Activated naive CD4-positive, alpha-beta T cell treated with anti-CD3 and anti-CD28 coated beads, Interleukin-2, amount 50 U/mL, for 16 hours (primary cell): ENCODE results near the gene HILPDA.
A peak's percentile ranks its signal among the peaks of the same experiment; 100 is the strongest.
"Not testable (repeated sequence)": the region's sequence is repeated elsewhere in the genome, so short reads cannot be mapped to it uniquely, and the experiment has no call there.

ENCODE experiments used
- DNase-seq: peaks from one replicate; pipeline ENCODE4 v3.0.0-alpha.2; 2020

Gene HILPDA

DNA sequence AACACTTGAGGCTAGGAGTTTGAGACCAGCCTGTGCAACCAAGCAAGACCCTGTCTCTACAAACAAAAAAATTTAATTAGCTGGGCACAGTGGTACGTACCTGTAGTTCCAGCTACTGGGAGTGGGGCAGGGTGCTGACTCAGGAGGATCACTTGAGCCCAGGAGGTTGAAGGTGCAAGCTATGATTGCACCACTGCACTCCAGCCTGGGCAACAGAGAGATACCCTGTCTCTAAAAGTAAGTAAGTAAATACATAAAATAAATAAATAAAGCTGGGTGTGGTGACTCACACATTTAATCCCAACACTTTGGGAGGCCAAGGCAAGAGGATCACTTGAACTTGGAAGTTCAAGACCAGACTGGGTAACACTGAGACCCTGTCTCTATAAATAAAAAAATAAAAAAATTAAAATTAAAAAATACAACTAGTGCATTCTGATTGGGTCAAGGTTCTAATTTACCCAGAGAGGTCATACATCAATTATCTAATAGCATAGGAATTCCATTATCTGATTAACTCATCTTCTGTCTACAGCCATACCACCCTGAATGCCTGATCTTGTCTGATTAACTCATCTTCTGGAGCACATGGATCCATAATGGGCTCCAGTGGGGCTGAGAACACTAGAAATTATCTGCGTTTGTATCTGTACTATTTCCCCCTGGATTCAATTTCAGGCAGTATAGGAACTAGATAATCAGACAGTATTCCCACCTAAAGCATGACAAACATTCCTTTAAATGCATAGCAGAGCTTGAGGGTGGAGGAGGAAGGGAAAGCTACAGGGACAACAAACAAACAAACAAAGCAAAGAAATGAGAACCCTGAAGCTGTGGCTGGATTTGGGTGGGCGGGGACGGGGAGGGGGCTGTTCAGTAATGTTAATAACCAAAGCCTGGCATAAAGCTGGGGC is 21.0 kb upstream of the HILPDA start:
- DNase-seq = no peak

DNA sequence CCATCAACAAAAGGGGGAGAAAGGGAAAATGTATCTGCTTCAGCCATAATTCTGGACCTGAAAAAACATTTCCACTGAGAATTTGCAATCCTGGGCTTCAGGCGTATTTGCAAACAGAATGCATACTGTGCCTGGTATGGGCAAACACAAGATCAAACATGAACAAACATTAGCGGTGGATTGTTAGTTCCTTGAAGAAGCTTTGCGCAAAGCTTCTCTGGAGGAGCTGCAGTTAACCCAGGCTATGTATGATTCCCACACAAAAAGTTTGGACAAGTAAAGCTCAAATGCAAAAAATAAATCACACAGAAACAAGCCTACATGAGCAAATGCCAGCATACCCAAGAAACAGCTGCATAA is 20.4 kb upstream of the HILPDA start:
- no peak for DNase-seq

DNA sequence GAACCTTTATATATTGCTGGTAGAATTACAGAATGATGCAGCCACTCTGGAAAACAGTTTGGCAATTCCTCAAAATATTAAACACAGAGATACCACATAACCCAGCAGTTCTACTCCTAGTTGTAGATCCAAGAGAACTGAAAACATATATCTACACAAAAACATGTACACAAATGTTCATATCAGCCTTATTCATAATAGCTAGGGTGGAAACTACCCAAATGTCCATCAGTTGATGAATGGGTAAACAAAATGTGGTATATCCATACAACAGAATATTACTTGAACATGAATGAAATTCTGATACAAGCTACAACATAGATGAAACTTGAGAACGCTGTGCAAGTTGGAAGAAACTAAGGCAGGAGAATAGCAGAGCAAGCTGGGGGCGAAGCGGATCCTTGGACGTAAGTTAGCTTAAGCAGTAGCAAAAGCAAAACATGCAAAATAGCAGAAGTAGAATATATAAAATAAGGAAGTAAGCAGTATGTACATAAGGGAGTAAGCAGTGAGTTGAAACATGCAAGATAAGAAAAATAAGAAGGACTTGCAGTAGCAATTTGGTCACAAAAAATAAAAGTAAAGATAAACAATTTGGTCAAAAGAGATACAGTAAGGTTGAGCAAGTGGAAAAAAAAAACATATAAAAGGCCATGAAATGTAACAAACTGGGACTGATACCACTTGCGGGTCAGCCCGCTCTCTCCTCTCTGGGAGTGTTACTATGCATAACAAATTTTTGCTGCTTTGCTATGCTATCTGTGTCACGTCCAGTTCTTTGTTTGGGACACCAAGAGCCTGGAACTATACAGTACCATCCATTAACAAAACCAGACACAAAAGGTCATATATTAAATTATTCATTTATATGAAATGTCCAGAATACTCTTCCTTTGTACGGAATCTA is 18.0 kb upstream of the HILPDA start:
- no peak for DNase-seq

DNA sequence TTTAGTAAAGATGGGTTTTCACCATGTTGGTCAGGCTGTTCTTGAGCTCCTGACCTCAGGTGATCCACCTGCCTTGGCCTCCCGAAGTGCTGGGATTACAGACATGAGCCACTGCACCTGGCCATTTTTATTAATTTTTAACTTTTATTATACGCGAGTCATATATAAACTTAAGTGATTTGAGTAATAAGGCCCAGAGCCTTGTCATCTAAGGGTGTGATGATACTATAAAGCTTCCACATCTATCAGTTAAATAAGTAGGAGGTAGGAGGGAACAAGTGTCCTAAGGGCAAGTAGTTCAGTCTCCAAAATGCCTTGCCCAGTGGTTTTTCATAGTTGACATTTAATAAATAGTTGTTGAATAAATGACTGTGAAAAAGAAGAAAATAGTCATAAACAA is 13.3 kb upstream of the HILPDA start:
- DNase-seq = no peak

DNA sequence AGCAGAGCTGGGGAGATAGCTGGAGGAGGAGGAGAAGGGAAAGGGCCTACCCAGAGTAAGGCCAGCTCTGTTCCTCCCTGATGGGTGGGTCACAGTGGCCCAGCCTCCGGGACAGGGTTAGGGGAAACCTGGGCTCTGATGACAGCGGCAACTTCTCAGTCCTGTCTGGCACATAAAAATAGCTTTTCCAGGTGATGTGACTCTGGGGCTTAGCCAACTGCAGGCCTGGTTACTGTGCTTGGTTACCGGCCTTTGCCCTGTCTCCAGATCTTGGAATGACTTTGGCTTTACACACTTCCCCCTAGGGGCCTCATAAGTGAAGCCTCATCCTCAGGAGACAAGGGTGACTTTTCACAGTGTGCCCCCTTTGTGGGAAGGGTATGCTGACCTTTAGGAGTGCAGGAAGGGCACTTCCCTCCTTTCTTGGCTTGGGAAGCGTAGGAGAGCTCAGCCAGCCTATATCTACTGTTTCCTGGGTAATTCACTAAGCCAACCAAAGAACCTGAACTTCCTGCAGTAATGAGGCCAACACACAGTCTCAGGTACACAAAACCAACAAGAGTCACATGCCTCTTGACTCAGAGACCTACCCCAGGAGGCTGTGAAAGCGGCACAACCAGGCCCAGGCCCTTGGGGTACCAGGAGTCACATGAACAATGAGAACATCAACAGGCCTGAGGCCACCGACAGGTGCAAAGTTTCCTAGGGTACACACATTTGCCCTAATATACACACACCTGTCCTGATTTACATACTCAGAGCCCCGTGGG is 11.7 kb upstream of the HILPDA start:
- no peak for DNase-seq

DNA sequence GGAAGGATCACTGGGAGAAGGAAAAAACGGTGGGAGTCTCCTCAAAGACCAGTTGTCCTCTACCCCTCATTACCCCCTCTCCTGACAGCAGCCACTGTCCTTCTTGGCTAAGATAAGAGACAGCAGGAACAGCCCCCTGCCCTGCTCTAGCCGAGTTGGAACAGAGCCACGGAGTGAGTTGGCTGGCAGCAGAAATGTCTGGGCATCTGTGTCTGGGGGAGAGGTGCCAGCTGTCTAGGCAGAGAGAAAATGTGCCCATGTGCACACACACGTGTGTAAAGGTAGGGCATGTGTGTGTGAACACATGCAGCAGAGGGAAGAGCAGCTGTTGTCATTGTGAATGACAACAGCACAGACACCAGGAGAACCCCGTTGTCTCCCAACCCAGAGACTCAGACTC is 9.4 kb upstream of the HILPDA start:
- DNase-seq = no peak

DNA sequence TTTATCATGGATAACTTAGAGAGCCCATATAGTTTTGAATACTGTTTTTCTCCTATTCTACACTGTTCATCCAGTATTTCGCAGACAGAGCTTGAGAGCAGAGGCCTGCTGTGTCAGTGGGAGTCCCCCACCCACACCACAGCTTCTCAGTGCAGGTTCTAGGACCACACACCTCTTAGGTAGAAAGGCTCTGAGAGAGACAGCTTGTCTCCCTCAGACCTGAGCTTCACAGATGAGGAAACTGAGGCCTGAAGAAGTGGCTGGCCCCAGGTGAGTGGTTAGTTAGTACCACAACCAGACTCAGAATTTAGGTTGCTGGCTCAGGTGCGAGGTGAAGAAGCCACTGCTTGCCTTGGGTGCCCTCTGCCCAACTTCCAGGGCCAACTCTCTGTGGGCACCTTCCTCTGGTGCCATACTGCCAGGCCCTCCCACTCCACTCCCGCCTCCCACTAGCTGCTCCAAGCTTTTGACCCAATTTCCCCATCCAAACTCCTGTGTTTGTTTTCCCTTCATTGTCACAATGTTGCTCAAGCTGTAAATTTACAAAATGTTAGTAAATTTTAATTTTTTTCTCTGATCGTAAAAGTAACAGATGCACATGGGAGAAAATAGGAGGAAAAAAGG is 7.6 kb upstream of the HILPDA start:
- DNase-seq = peak; percentile 28

DNA sequence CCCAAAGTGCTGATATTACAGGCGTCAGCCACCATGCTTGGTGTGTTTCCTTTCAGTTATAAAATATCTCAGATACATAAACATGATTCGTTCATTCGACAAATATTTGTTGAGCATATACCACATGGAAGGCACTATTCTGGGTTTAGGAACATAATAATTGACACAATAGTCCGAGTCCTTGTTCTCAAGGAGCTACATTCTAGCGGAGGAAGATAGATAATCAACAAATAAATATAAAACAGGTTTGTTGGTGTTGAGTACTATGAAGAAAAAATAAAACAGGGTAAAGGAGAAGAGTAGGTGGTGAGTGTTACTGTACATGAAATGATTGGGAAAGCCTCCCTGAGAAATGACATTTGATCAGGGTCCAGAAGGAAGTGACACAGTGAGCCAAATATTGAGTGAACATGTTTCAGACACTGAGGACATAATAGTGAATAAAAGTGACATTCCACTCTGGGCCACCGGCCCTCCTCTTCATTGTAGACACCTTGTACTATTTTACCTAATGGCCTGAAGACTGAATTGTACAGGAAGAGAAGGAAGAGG is 6.9 kb upstream of the HILPDA start:
- no peak for DNase-seq

DNA sequence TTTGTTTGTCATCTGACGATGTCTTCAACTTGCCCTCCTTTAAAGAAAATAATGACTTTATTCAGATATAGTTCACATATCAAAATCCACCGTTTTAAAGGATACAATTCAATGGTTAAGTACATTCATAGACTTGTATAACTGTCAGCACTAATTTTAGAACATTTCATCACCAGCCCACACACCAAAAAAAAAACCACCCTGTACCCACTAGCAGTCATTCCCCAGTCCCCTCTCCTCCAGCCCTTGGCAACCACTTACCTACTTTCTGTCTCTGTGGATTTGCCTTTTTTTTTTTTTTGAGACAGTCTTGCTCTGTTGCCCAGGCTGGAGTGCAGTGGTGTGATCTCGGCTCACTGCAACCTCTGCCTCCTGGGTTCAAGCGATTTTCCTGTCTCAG is 5.3 kb upstream of the HILPDA start:
- no peak for DNase-seq

DNA sequence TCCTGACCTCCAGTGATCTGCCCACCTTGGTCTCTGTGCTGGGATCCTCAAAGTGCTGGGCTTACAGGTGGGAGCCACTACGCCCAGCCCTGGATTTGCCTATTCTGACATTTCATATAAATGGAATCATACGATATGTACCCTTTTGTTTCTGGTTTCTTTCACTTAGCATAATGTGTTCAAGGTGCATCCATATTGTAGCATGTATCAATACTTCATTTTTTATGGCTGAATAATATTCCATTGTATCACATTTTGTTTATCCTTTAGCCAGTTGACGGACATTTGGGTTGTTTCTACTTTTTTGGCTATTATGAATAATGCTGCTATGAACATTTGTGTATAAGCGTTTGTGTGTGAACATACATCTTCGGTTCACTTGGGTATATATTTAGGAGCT is 4.8 kb upstream of the HILPDA start:
- no peak for DNase-seq

DNA sequence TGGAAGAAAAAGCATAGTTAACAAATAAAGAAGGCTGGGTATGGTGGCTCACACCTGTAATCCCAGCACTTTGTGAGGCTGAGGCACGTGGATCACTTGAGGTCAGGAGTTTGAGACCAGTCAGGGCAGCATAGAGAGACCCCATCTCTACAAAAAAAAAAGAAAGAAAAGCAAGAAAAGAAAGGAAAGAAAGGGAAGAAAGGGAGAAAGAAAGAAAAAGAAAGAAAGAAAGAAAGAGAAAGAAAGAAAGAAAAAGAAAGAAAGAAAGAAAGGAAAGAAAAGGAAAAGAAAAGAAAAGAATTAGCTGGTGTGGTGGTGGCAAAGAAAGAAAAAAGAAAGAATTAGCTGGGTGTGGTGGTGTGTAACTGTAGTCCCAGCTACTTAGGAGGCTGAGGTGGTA is 3.1 kb upstream of the HILPDA start:
- no peak for DNase-seq

DNA sequence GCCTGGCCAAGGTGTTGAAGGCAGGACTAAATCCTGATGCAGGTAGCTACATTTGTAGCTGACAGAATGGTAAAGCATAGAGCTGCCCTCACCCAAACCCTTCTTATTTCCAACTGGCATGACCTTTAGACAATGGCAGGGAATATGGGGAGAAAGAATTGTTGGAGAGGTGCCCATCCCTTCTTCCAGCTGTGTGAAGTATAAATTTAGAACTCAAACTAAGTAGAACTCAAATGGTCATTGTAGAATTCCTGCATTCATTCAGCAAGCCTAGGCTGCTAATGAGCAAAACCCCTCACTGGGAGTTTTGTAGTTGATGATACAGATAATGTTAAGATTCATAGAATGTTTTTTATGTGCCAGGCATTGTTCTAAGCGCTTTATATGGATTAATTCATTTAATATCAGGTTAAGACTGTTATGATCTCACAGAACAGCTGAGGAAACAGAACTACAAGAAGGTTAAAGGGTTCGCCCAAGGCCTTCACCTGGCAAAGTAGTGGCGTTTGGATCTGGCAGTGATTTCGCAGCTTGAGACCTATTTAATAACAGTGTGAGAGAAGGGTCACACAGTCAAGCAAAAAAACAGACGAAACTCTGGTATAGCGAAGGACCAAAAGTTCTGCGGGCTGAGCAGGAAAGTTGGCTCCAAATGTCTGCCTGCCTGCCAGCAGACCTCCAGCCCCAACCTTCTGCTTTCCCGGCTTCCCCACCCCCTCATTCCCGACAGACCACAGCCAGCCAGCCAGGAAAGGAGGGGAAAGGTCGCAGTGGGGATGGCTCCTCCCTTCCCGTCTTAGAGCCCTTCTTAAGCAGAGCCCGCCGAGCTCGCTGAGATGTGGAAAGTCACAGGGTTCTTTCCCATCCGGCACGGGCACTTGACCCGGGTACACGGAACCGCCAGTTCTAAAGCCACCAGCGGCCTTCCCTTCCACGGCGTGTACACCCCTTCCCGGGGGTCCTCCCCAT is 1.6 kb upstream of the HILPDA start:
- no peak for DNase-seq

DNA sequence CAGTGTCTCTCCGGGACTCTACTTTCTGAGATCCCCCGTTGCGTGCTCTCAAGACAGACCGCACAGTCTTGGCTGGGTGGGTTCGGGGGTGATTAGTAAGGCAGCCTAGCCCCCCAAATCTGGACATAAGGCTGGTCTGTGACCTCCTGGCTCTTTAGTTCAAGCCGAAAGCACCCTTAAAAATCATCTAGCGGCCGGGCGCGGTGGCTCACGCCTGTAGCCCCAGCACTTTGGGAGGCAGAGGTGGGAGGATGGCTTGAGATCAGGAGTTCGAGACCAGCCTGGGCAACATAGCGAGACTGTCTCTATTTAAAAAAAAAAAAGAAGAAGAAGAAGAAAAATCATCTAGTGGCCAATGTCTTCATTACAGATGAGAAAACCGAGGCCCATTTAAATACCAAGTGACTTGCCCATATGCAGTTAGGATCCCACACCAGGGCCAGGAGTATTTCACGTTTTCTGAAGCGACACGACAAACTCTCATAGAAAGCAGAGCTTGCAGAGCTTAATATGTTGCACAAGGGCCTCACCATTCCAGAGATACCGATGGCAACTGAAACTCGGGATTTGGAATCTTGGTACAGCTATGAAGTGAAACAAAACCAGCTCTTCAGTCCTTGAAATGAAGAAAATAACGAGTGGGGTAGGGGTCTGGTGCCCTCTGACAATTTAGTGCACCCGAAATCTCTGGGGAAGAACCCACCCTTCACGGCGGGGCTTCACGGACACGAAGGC is 703 bp upstream of the HILPDA start:
- DNase-seq = no peak

DNA sequence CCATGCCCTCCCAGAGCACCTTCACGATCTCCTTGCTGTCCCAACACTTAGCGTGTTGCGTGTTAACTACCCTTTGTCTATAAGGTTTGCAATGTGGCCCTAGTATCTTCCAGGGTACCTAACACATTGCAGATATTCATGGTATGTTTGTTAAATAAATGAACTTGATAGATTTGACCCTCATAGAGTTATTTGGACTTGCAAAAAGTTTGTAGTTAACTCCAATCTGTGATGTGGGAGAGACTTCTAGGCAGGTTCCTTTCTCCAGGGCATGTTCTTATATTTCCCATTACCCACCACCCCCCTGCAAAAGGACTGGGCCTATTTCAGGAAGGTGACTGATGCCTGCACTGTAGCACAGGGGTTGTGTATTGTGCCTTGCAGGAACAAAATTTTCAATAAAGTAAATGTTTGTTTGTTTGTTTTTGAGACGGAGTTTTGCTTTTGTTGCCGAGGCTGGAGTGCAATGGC is 612 bp downstream of the HILPDA start:
- no peak for DNase-seq

DNA sequence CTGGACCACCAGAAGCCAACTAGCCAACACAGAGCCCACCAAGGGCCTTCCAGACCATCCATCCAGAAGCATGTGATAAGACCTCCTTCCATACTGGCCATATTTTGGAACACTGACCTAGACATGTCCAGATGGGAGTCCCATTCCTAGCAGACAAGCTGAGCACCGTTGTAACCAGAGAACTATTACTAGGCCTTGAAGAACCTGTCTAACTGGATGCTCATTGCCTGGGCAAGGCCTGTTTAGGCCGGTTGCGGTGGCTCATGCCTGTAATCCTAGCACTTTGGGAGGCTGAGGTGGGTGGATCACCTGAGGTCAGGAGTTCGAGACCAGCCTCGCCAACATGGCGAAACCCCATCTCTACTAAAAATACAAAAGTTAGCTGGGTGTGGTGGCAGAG is 1.7 kb downstream of the HILPDA start:
- DNase-seq = not testable (repeated sequence)

DNA sequence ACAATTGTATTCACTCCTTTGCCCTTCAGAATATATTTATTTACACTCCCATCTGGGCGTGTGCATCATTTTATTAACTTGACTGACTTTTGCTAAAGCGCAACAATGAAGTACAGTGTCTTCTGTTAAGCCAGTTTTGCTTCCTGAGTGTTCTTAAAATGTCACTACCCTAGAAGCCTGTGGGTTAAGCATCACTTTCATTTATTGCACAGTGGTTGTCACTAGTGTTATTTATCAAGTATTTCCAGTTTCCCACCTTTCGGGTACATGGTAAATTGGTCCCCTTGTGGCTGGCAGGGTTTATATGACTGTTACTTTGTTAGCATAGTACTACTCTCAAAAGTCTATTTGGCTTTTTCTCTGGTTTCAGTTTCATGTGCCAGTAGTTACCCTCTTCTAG is 3.3 kb downstream of the HILPDA start:
- DNase-seq = no peak

DNA sequence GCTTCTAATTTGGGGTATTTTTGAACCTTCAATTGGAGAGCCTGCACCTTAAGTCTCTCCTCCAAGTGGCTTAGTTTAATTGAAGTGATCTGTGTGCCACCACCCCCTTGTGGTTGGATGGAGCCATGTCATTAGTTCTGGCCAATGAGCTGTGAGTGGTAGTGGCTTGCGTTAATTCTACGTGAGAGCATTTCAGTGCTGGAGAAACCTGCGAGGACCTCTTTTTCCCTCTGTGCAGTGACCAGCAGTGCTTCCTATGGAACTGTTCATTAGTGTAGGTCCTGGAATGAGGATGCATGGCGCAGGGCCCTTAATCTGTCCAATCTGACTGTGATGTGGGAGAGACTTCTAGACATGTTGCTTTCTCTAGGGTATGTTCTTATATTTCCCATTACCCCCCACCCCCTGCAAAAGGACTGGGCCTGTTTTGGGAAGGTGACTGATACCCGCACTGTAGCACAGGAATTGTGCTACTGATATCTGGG is 3.8 kb downstream of the HILPDA start:
- DNase-seq = peak; percentile 66

DNA sequence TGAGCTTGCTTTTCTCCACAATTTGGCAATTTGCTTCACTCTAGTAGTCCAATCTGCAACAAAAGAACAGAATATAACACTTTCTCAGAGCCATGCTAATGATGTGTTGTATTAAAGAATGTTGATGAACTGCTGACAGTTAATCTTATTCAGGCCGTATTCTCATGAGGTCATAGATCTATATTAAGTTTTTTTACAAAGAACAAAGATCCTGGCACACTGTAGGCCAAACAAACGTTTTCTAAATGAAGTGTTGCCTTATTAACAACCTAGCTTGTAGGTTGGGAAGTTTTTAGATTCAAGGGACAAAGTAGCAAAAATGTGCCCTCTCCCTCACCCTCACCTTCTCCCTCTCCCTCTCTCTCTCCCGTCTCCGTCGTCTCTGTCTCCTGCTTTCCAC is 6.8 kb downstream of the HILPDA start:
- no peak for DNase-seq

DNA sequence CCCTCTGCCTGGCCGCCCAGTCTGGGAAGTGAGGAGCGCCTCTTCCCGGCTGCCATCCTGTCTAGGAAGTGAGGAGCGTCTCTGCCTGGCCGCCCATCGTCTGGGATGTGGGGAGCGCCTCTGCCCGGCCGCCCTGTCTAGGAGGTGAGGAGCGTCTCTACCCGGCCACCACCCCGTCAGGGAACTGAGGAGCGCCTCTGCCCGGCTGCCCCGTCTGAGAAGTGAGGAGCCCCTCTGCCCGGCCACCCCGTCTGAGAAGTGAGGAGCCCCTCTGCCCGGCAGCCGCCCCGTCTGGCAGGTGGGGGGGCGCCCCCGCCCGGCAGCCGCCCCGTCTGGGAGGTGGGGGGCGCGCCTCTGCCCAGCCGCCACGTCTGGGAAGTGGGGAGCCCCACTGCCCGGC is 7.7 kb downstream of the HILPDA start:
- not testable (repeated sequence) for DNase-seq

DNA sequence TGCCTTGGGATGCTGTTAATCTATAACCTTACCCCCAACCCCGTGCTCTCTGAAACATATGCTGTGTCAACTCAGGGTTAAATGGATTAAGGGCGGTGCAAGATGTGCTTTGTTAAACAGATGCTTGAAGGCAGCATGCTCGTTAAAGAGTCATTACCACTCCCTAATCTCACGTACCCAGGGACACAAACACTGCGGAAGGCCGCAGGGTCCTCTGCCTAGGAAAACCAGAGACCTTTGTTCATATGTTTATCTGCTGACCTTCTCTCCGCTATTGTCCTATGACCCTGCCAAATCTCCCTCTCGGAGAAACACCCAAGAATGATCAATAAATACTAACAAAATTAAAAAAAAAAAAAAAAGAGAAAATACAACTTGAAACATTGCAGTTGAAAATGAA is 8.3 kb downstream of the HILPDA start:
- not testable (repeated sequence) for DNase-seq
